ENCODE measurements around the gene MB21D2.

- TF ChIP-seq CTCF (IDR thresholded peaks at IDR 0.05; ENCODE audit: low read length), result no peak
- TF ChIP-seq EZH2 (IDR thresholded peaks at IDR 0.05; ENCODE audit: borderline replicate concordance, low read length), result no peak
These were observed 36.3 kb upstream of the MB21D2 start for GRCh38 chr3:192953926-192954325.

All from OCI-LY1 (cell line).